ENCODE results near the gene NSD1.

- TF ChIP-seq POLR2AphosphoS5 (IDR thresholded peaks at IDR 0.05; ENCODE audit: low read depth, low read length) (no peak), TAF1 (IDR thresholded peaks at IDR 0.05; ENCODE audit: borderline replicate concordance, insufficient read depth, low read length) (no peak), SIN3A (IDR thresholded peaks at IDR 0.05; ENCODE audit: borderline replicate concordance, insufficient read depth, low read length) (no peak)
Measured at GRCh38 chr5:177176175-177176711, 42.7 kb downstream of the NSD1 start.

Data from PFSK-1 (cell line).